ENCODE data around the gene KRT83. TPM values are rescaled to one million over a fixed set of nuclear protein-coding genes. Genes with fewer than 3 reads are reported as not detected.
A peak's percentile ranks its signal among the peaks of the same experiment; 100 is the strongest.
"Not testable (repeated sequence)": the region's sequence is repeated elsewhere in the genome, so short reads cannot be mapped to it uniquely, and the experiment has no call there.

The KRT83 gene
- total RNA-seq, 1 experiment from 2014 or later: not detected

DNA sequence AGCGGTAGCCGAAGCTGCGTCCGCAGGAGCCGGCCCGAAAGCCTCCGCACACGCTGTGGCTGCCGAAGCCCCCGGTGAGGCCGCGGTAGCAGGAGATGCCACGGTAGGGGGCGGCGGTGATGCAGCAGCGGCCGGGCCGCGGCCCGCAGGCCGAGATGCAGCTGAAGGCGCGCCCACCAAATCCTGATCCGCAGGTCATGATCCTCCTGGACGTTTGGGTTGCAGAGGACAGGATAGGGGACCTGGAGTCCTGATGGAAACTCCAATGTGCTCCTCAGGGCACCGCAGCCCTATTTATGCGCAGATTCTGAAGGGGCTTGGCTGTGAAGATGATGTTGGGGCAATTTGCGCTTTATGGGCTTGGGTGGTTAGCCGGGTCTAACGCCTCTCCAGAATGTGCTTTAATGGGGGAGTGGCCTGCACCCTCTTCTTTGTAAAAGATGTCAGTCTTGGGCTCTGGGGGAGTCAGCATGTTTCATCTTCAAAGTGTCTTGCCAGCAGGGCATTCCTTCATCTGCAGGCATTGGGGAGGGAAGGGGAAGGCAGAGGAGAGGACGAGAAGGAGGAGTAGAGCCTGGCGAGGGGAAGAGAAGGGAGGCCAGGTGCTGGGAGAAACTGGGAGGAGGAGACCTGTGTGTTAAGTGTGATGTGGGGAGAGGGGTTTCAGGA, 29.8 kb downstream of the KRT83 start, which contains the start of gene KRT81:
Gene KRT81 (minus strand): TSS at position 268 of the 669 bp plus-strand sequence. CDS start 69 bp downstream, at position 199.
- Histone ChIP-seq H4K20me1 (ENCODE audit: control insufficient read depth, insufficient read depth, insufficient read length) (no peaks in the 10 kb centered on the region), H4K8ac (replicated peaks; ENCODE audit: insufficient read length, low read depth, low read length) (no peak within 1 kb of the TSS), H3K27me3 (ENCODE audit: insufficient read depth, low read length) (no peaks in the 10 kb centered on the region), H2BK15ac (ENCODE audit: low read depth, low read length) (no peak within 1 kb of the TSS), H2BK20ac (ENCODE audit: low read depth, low read length, poor library complexity, severe bottlenecking) (no peak within 1 kb of the TSS), H3K4me1 (ENCODE audit: insufficient read depth, low read length) (no peaks in the 10 kb centered on the region), H3K9me3 (ENCODE audit: control insufficient read depth, low read depth, low read length) (no peaks in the 10 kb centered on the region), H3K56ac (ENCODE audit: insufficient read length, low read depth, low read length) (no peak within 1 kb of the TSS), H3K4me2 (ENCODE audit: insufficient read depth, insufficient read length, low read length) (no peak within 1 kb of the TSS), H3K9ac (ENCODE audit: extremely low read depth, insufficient read length, low read length) (no peak within 1 kb of the TSS), H3K79me1 (ENCODE audit: insufficient read depth, low read depth, low read length, poor library complexity, severe bottlenecking) (no peaks in the 10 kb centered on the region), H2BK120ac (ENCODE audit: low read depth, low read length, poor library complexity, severe bottlenecking) (no peak within 1 kb of the TSS), H3K23ac (ENCODE audit: insufficient read length, low read depth, low read length) (no peak within 1 kb of the TSS), H3K14ac (ENCODE audit: insufficient read depth, low read length) (no peak within 1 kb of the TSS), H3K18ac (ENCODE audit: insufficient read length, low read depth, low read length) (no peak within 1 kb of the TSS), H2AK5ac (ENCODE audit: insufficient read length, low read length) (no peak within 1 kb of the TSS), H4K91ac (ENCODE audit: insufficient read length, low read depth, low read length) (no peak within 1 kb of the TSS), H3T11ph (ENCODE audit: low read length) (no peak within 1 kb of the TSS), H3K23me2 (ENCODE audit: insufficient read length, low read depth, low read length, poor library complexity, severe bottlenecking) (no peaks in the 10 kb centered on the region), H2AFZ (ENCODE audit: low read length) (no peak within 1 kb of the TSS), H2BK5ac (ENCODE audit: insufficient read length, low read length) (no peak within 1 kb of the TSS), H3K27ac (ENCODE audit: insufficient read length, low read depth, low read length) (no peak within 1 kb of the TSS), H2BK12ac (ENCODE audit: insufficient read length, low read depth, low read length) (no peak within 1 kb of the TSS), H3K4ac (ENCODE audit: low read depth, low read length) (no peak within 1 kb of the TSS), H3K79me2 (ENCODE audit: insufficient read depth, low read length) (no peaks in the 10 kb centered on the region), H4K5ac (ENCODE audit: insufficient read length, low read depth, low read length) (no peak within 1 kb of the TSS)
- peaks cover 15% of the 10 kb centered on the region for H3K27me3 Mint-ChIP-seq (ENCODE audit: low read depth)
- H3K4me3 Mint-ChIP-seq: no peak within 1 kb of the TSS
- peaks cover 6 to 11% of the 10 kb centered on the region in 2 experiments for H3K4me1 Mint-ChIP-seq
- H3K27ac Mint-ChIP-seq: no peak within 1 kb of the TSS
- no peaks in the 10 kb centered on the region; a peak in 1 of 5 replicates for H3K9me3 Mint-ChIP-seq
- TF ChIP-seq, protein P1, sequence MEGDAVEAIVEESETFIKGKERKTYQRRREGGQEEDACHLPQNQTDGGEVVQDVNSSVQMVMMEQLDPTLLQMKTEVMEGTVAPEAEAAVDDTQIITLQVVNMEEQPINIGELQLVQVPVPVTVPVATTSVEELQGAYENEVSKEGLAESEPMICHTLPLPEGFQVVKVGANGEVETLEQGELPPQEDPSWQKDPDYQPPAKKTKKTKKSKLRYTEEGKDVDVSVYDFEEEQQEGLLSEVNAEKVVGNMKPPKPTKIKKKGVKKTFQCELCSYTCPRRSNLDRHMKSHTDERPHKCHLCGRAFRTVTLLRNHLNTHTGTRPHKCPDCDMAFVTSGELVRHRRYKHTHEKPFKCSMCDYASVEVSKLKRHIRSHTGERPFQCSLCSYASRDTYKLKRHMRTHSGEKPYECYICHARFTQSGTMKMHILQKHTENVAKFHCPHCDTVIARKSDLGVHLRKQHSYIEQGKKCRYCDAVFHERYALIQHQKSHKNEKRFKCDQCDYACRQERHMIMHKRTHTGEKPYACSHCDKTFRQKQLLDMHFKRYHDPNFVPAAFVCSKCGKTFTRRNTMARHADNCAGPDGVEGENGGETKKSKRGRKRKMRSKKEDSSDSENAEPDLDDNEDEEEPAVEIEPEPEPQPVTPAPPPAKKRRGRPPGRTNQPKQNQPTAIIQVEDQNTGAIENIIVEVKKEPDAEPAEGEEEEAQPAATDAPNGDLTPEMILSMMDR (conservative IDR thresholded peaks at IDR 0.05): no peak
- H3K36me3 Mint-ChIP-seq (ENCODE audit: insufficient read depth in 1 of 3, low read depth in 3 of 3): no peaks in the 10 kb centered on the region
- peak; percentile 51 for DNase-seq
- WGBS (ENCODE audit: extremely low coverage, insufficient read length, low lambda C conversion rate): no CpG with 5 or more reads among the region's 32 CpGs

DNA sequence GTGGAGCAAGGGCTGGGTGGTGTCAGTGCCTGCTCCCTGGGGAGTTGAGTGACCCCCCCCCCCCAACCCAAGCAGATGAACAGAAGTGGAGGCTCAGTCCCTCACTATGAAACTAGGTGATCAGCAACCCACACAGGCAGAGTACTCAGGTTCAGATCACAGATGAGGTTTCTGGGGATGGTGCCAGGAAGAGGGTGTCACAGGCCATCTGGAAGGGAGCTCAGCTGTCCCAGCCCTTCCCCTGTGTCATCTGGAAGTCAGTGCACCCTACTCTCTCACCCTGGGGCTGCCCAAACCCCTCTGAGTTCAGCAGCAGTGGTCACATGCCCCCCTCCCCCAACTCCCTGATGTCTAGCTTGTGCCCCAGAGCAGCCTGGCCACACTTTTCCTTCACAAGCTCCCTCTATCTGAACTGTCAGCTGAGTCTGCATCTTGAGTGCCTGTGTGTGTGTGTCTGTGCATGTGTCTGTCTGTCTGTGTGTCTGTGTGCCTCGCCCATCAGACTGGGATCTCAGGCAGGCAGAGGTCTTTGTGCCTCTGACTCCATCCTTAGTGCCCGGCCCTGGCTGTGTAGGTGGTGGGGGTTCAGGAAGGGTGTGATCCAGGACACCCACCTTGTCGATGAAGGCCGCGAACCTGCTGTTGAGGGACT, 30.6 kb downstream of the KRT83 start:
- not testable (repeated sequence) for H3K4me1 ChIP-seq (ENCODE audit: insufficient read depth, low read length); H3K23me2 ChIP-seq (ENCODE audit: insufficient read length, low read depth, low read length, poor library complexity, severe bottlenecking); H3K14ac ChIP-seq (ENCODE audit: insufficient read depth, low read length); H4K20me1 ChIP-seq (ENCODE audit: control insufficient read depth, insufficient read depth, insufficient read length); H2BK5ac ChIP-seq (ENCODE audit: insufficient read length, low read length); H3K56ac ChIP-seq (ENCODE audit: insufficient read length, low read depth, low read length); H3K9me3 Mint-ChIP-seq; H3K79me2 ChIP-seq (ENCODE audit: insufficient read depth, low read length); H2AK5ac ChIP-seq (ENCODE audit: insufficient read length, low read length); H3K27ac ChIP-seq (ENCODE audit: insufficient read length, low read depth, low read length); H3K18ac ChIP-seq (ENCODE audit: insufficient read length, low read depth, low read length); H3T11ph ChIP-seq (ENCODE audit: low read length); H4K8ac ChIP-seq (replicated peaks; ENCODE audit: insufficient read length, low read depth, low read length); H2BK12ac ChIP-seq (ENCODE audit: insufficient read length, low read depth, low read length); H3K4me3 Mint-ChIP-seq; H3K9me3 ChIP-seq (ENCODE audit: control insufficient read depth, low read depth, low read length); H3K23ac ChIP-seq (ENCODE audit: insufficient read length, low read depth, low read length); H2AFZ ChIP-seq (ENCODE audit: low read length); H2BK20ac ChIP-seq (ENCODE audit: low read depth, low read length, poor library complexity, severe bottlenecking); H3K79me1 ChIP-seq (ENCODE audit: insufficient read depth, low read depth, low read length, poor library complexity, severe bottlenecking); H2BK15ac ChIP-seq (ENCODE audit: low read depth, low read length); H3K4me2 ChIP-seq (ENCODE audit: insufficient read depth, insufficient read length, low read length); H3K36me3 Mint-ChIP-seq (ENCODE audit: insufficient read depth in 1 of 3, low read depth in 3 of 3); H3K27ac Mint-ChIP-seq; H3K4ac ChIP-seq (ENCODE audit: low read depth, low read length); H3K9ac ChIP-seq (ENCODE audit: extremely low read depth, insufficient read length, low read length); H4K91ac ChIP-seq (ENCODE audit: insufficient read length, low read depth, low read length); H4K5ac ChIP-seq (ENCODE audit: insufficient read length, low read depth, low read length); H3K27me3 ChIP-seq (ENCODE audit: insufficient read depth, low read length); DNase-seq; H2BK120ac ChIP-seq (ENCODE audit: low read depth, low read length, poor library complexity, severe bottlenecking)
- WGBS (ENCODE audit: extremely low coverage, insufficient read length, low lambda C conversion rate): no CpG with 5 or more reads among the region's 5 CpGs
- Mint-ChIP-seq H3K27me3 (ENCODE audit: low read depth) (peaks cover 11% of the 10 kb centered on the region), H3K4me1 (peaks cover 6 to 11% of the 10 kb centered on the region in 2 experiments)
